H1 (cell line): ENCODE results near the gene PRPF40B. TPM values are rescaled to one million over a fixed set of nuclear protein-coding genes. Genes with fewer than 3 reads are reported as not detected.

Experiments
- NANOG ChIP-seq: IDR thresholded peaks from 2 replicates; pipeline ENCODE4 v1.6.1; 2011; ENCODE audit warnings: low read length, low read depth, mild to moderate bottlenecking, inconsistent platforms; ENCODE audit not compliant: insufficient read depth, poor library complexity, severe bottlenecking
- polyA plus RNA-seq, 7 experiments: library from polyadenylated mRNA; depleted of rRNA in 3 of 7; stranded (reverse) in 5 of 7; unstranded in 2 of 7; fragments of >200 nt in 5 of 7; fragments of 200-250 nt in 2 of 7; gene quantifications; 1 replicate in 5 of 7; 2 replicates in 1 of 7; 4 replicates in 1 of 7; pipeline versions ENCODE4 v1.2.1 to v1.2.3, GENCODE V29; 2011 to 2013; ENCODE audit warnings: missing spikeins in 2 of 7, mixed read lengths in 2 of 7
- total RNA-seq: library from RNA; stranded (reverse); fragmentation: NEBNext Ultra II Directional; extraction: Animal tissue kit (Norgen Biotek cat#: 25700); gene quantifications from 2 replicates; pipeline ENCODE4 v1.2.1, GENCODE V29; 2021
- TF ChIP-seq, protein P1 (sequence below): fragments of 300-600 bp; sonication (generic); IDR thresholded peaks from 2 replicates; pipeline ENCODE4 v1.7.1; 2012; ENCODE audit warnings: low read length, moderate library complexity, mild to moderate bottlenecking, inconsistent platforms; ENCODE audit not compliant: insufficient replicate concordance

PRPF40B gene
- total and polyA plus RNA-seq, 2 of the 8 experiments (the other 6 are each of a cell fraction or from before 2014, with no cell fraction given) = 14.4 to 24.4 TPM

- TF ChIP-seq, protein P1, sequence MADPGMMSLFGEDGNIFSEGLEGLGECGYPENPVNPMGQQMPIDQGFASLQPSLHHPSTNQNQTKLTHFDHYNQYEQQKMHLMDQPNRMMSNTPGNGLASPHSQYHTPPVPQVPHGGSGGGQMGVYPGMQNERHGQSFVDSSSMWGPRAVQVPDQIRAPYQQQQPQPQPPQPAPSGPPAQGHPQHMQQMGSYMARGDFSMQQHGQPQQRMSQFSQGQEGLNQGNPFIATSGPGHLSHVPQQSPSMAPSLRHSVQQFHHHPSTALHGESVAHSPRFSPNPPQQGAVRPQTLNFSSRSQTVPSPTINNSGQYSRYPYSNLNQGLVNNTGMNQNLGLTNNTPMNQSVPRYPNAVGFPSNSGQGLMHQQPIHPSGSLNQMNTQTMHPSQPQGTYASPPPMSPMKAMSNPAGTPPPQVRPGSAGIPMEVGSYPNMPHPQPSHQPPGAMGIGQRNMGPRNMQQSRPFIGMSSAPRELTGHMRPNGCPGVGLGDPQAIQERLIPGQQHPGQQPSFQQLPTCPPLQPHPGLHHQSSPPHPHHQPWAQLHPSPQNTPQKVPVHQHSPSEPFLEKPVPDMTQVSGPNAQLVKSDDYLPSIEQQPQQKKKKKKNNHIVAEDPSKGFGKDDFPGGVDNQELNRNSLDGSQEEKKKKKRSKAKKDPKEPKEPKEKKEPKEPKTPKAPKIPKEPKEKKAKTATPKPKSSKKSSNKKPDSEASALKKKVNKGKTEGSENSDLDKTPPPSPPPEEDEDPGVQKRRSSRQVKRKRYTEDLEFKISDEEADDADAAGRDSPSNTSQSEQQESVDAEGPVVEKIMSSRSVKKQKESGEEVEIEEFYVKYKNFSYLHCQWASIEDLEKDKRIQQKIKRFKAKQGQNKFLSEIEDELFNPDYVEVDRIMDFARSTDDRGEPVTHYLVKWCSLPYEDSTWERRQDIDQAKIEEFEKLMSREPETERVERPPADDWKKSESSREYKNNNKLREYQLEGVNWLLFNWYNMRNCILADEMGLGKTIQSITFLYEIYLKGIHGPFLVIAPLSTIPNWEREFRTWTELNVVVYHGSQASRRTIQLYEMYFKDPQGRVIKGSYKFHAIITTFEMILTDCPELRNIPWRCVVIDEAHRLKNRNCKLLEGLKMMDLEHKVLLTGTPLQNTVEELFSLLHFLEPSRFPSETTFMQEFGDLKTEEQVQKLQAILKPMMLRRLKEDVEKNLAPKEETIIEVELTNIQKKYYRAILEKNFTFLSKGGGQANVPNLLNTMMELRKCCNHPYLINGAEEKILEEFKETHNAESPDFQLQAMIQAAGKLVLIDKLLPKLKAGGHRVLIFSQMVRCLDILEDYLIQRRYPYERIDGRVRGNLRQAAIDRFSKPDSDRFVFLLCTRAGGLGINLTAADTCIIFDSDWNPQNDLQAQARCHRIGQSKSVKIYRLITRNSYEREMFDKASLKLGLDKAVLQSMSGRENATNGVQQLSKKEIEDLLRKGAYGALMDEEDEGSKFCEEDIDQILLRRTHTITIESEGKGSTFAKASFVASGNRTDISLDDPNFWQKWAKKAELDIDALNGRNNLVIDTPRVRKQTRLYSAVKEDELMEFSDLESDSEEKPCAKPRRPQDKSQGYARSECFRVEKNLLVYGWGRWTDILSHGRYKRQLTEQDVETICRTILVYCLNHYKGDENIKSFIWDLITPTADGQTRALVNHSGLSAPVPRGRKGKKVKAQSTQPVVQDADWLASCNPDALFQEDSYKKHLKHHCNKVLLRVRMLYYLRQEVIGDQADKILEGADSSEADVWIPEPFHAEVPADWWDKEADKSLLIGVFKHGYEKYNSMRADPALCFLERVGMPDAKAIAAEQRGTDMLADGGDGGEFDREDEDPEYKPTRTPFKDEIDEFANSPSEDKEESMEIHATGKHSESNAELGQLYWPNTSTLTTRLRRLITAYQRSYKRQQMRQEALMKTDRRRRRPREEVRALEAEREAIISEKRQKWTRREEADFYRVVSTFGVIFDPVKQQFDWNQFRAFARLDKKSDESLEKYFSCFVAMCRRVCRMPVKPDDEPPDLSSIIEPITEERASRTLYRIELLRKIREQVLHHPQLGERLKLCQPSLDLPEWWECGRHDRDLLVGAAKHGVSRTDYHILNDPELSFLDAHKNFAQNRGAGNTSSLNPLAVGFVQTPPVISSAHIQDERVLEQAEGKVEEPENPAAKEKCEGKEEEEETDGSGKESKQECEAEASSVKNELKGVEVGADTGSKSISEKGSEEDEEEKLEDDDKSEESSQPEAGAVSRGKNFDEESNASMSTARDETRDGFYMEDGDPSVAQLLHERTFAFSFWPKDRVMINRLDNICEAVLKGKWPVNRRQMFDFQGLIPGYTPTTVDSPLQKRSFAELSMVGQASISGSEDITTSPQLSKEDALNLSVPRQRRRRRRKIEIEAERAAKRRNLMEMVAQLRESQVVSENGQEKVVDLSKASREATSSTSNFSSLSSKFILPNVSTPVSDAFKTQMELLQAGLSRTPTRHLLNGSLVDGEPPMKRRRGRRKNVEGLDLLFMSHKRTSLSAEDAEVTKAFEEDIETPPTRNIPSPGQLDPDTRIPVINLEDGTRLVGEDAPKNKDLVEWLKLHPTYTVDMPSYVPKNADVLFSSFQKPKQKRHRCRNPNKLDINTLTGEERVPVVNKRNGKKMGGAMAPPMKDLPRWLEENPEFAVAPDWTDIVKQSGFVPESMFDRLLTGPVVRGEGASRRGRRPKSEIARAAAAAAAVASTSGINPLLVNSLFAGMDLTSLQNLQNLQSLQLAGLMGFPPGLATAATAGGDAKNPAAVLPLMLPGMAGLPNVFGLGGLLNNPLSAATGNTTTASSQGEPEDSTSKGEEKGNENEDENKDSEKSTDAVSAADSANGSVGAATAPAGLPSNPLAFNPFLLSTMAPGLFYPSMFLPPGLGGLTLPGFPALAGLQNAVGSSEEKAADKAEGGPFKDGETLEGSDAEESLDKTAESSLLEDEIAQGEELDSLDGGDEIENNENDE = no peak
- TF ChIP-seq NANOG = no peak
Observed at GRCh38 chr12:49665384-49665783, 42.0 kb downstream of the PRPF40B start (continued).
